ENCODE data around the gene ONECUT3.

- TF ChIP-seq CTCF (optimal IDR thresholded peaks at IDR 0.05 in 1 of 3, IDR thresholded peaks at IDR 0.05 in 1 of 3, conservative IDR thresholded peaks at IDR 0.05 in 1 of 3; ENCODE audit: extremely low read depth in 1 of 3, insufficient read depth in 2 of 3, low read length in 3 of 3), result no peak
- no peak for TF ChIP-seq EZH2 (IDR thresholded peaks at IDR 0.05; ENCODE audit: low read length)
Measured at GRCh38 chr19:1822210-1822609, 68.9 kb downstream of the ONECUT3 start.

All from keratinocyte (primary cell).